K562 (cell line): ENCODE results near the gene JKAMP. TPM values are rescaled to one million over a fixed set of nuclear protein-coding genes. Genes with fewer than 3 reads are reported as not detected.

Experiments used
- ARNT ChIP-seq, 2 experiments: fragments of 450-650 bp; IDR thresholded peaks; 2 replicates each; pipeline ENCODE4 v1.6.1; 2016; ENCODE audit warnings: mild to moderate bottlenecking in 1 of 2
- ATF2 ChIP-seq: sonication (generic); formaldehyde crosslinking; IDR thresholded peaks from 2 replicates; pipeline ENCODE4 v1.8.1; 2022; ENCODE audit warnings: missing genetic modification reagents
- CSDE1 ChIP-seq, 2 experiments: fragments of 450-650 bp; IDR thresholded peaks; 2 replicates each; pipeline ENCODE4 v1.6.1; 2016; ENCODE audit warnings: mild to moderate bottlenecking in 1 of 2
- FUS ChIP-seq: fragments of 200-400 bp; formaldehyde crosslinking; optimal IDR thresholded peaks from 2 replicates; pipeline ENCODE3; 2017; ENCODE audit warnings: low read depth, low read length
- HDGF ChIP-seq: fragments of 450-650 bp; IDR thresholded peaks from 2 replicates; pipeline ENCODE4 v1.6.1; 2016
- HEY1 ChIP-seq: fragments of 250-450 bp; sonication (Bioruptor Pico); IDR thresholded peaks from 2 replicates; pipeline ENCODE4 v1.5.0; 2020; ENCODE audit warnings: mild to moderate bottlenecking, moderate library complexity, borderline replicate concordance
- HNRNPH1 ChIP-seq: fragments of 200-400 bp; formaldehyde crosslinking; optimal IDR thresholded peaks from 2 replicates; pipeline ENCODE3; 2017; ENCODE audit warnings: low read depth, mild to moderate bottlenecking, low read length, moderate library complexity
- IRF1 ChIP-seq: sonication (generic); formaldehyde crosslinking; IDR thresholded peaks from 2 replicates; pipeline ENCODE4 v1.8.0; 2022; ENCODE audit warnings: missing genetic modification reagents, mild to moderate bottlenecking, borderline replicate concordance
- IRF9 ChIP-seq: fragments of 450-650 bp; IDR thresholded peaks from 2 replicates; pipeline ENCODE4 v1.6.1; 2016; ENCODE audit warnings: missing biosample characterization, missing genetic modification characterization
- KAT7 ChIP-seq: sonication (generic); formaldehyde crosslinking; IDR thresholded peaks from 2 replicates; pipeline ENCODE4 v1.8.0; 2022; ENCODE audit warnings: missing genetic modification reagents, mild to moderate bottlenecking, borderline replicate concordance
- MECOM ChIP-seq: fragments of 250-450 bp; sonication (Bioruptor Pico); IDR thresholded peaks from 2 replicates; pipeline ENCODE4 v1.8.0; 2022; ENCODE audit warnings: inconsistent platforms
- NKRF ChIP-seq: fragments of 450-650 bp; IDR thresholded peaks from 2 replicates; pipeline ENCODE4 v1.6.1; 2016; ENCODE audit warnings: borderline replicate concordance
- POLR2AphosphoS5 ChIP-seq: IDR thresholded peaks from 2 replicates; pipeline ENCODE4 v1.6.1; 2011; ENCODE audit warnings: mild to moderate bottlenecking, low read depth, low read length, moderate library complexity; ENCODE audit not compliant: control insufficient read depth, insufficient read depth
- PURB ChIP-seq: sonication (generic); formaldehyde crosslinking; IDR thresholded peaks from 2 replicates; pipeline ENCODE4 v1.9.0; 2021; ENCODE audit warnings: low read depth, mild to moderate bottlenecking, missing genetic modification reagents
- STAT5B ChIP-seq: fragments of 250-450 bp; sonication (Bioruptor Pico); IDR thresholded peaks from 2 replicates; pipeline ENCODE4 v1.8.0; 2021; ENCODE audit warnings: mild to moderate bottlenecking, inconsistent platforms
- TARDBP ChIP-seq: fragments of 450-650 bp; IDR thresholded peaks from 2 replicates; pipeline ENCODE4 v1.6.1; 2016
- TOE1 ChIP-seq, 2 experiments: fragments of 450-650 bp in 1 of 2; sonication (generic) in 1 of 2; formaldehyde crosslinking in 1 of 2; IDR thresholded peaks; 2 replicates each; pipeline versions ENCODE4 v1.7.1 to v1.8.0; 2016 to 2022; ENCODE audit warnings: borderline replicate concordance in 2 of 2, mild to moderate bottlenecking in 2 of 2, antibody characterized with exemption in 1 of 2, inconsistent platforms in 1 of 2, low read depth in 1 of 2, missing genetic modification reagents in 1 of 2, moderate library complexity in 1 of 2
- TRIM25 ChIP-seq: fragments of 450-650 bp; IDR thresholded peaks from 2 replicates; pipeline ENCODE4 v1.7.0; 2016; ENCODE audit warnings: borderline replicate concordance
- ZNF316 ChIP-seq: fragments of 450-650 bp; IDR thresholded peaks from 2 replicates; pipeline ENCODE4 v1.6.1; 2016
- ZNF583 ChIP-seq: fragments of 250-450 bp; sonication (Bioruptor Pico); IDR thresholded peaks from 2 replicates; pipeline ENCODE4 v1.4.0; 2020
- ZNF717 ChIP-seq: fragments of 250-450 bp; sonication (Bioruptor Pico); IDR thresholded peaks from 2 replicates; pipeline ENCODE4 v1.5.0; 2021
- ZNF77 ChIP-seq: fragments of 250-450 bp; sonication (Bioruptor Pico); IDR thresholded peaks from 2 replicates; pipeline ENCODE4 v1.5.0; 2020
- polyA plus RNA-seq, 8 experiments: library from polyadenylated mRNA; depleted of rRNA in 4 of 8; stranded (reverse) in 5 of 8; unstranded in 3 of 8; fragments of >200 nt; fragmentation: Nextera tagmentation in 2 of 8; fragmentation: Illumina TruSeq in 1 of 8; extraction: Ambion mirVana in 2 of 8; extraction: Trizol in 1 of 8; gene quantifications; 2 replicates each; pipeline versions ENCODE4 v1.2.1 to v1.2.3, GENCODE V29; 2011 to 2014; ENCODE audit warnings: inconsistent platforms in 1 of 8, missing spikeins in 1 of 8
- total RNA-seq, 7 experiments: library from RNA; depleted of rRNA in 6 of 7; stranded (reverse); fragments of >200 nt in 6 of 7; fragmentation: Illumina TruSeq in 2 of 7; extraction: Trizol in 2 of 7; gene quantifications; 2 replicates each; pipeline versions ENCODE4 v1.2.1 to v1.2.3, GENCODE V29; 2011 to 2021; ENCODE audit warnings: low replicate concordance in 1 of 7

Gene JKAMP
- total and polyA plus RNA-seq, 9 of the 15 experiments (the other 6 are each of a cell fraction or from before 2014, with no cell fraction given): 19.3 to 119 (median 33.8) TPM

GRCh38 chr14:59483819-59484638 lies at the start of gene JKAMP, which contains the start of gene L3HYPDH (continued):
- TF ChIP-seq NKRF: peak; percentile 83
- TF ChIP-seq ZNF583 (CRISPR knock-in tag): no peak
- peak; percentile 65 for TF ChIP-seq POLR2AphosphoS5
- TF ChIP-seq HNRNPH1: peak; percentile 40
- TF ChIP-seq FUS: peak; percentile 27
- TF ChIP-seq TOE1 (IDR thresholded peaks at IDR 0.05; ENCODE audit: borderline replicate concordance): peak; percentile 65; the same call in 1 of the 2 replicates
- TF ChIP-seq TOE1 (CRISPR knock-in tag; IDR thresholded peaks at IDR 0.05; ENCODE audit: borderline replicate concordance, low read depth): 0 out of 2 replicates have a peak, but pooled peaks have one; percentile 17
- TF ChIP-seq TRIM25: no peak
- no peak for TF ChIP-seq CSDE1 (IDR thresholded peaks at IDR 0.05)
- 0 out of 2 replicates have a peak, but pooled peaks have one; percentile 46 for TF ChIP-seq TARDBP
- no peak for TF ChIP-seq PURB (CRISPR knock-in tag)
- no peak for TF ChIP-seq ATF2 (CRISPR knock-in tag)
- TF ChIP-seq KAT7 (CRISPR knock-in tag): peak; percentile 88
- no peak for TF ChIP-seq STAT5B (CRISPR knock-in tag)
- no peak for TF ChIP-seq HEY1
- peak; percentile 80; the same call in 1 of the 2 replicates for TF ChIP-seq IRF1
- peak; percentile 1; the same call in 1 of the 2 replicates for TF ChIP-seq ZNF316
- no peak for TF ChIP-seq ZNF717
- TF ChIP-seq MECOM (CRISPR knock-in tag): no peak
- TF ChIP-seq IRF9 (tag): no peak
- TF ChIP-seq ARNT (IDR thresholded peaks at IDR 0.05): no peak
- no peak for TF ChIP-seq ZNF77 (CRISPR knock-in tag)
- TF ChIP-seq HDGF: no peak
